Caco-2 (cell line): ENCODE data around the gene BRK1. TPM values are rescaled to one million over a fixed set of nuclear protein-coding genes. Genes with fewer than 3 reads are reported as not detected.

ENCODE experiments used
- BruUV-seq: library from RNA; stranded (reverse); fragments of 400-500 nt; replicated peaks from 2 replicates; lab custom pipeline; 2021; lab: Mats Ljungman, UMichigan
- CTCF ChIA-PET: fragments of 300-600 bp; sonication (Branson Sonifier 250); formaldehyde crosslinking; loops from one replicate; lab custom pipeline; 2022; ENCODE audit warnings: antibody characterized with exemption; lab: Charles Lee
- POLR2A ChIA-PET: fragments of 300-600 bp; sonication (Branson Sonifier 250); formaldehyde crosslinking; loops from one replicate; lab custom pipeline; 2022; ENCODE audit warnings: antibody characterized with exemption; lab: Charles Lee
- DNase-seq, 2 experiments: peaks; one replicate each; pipeline versions ENCODE4 v3.0.0 to v3.0.0-alpha.2; 2020 to 2022
- H3K27me3 ChIP-seq: replicated peaks from 2 replicates; pipeline ENCODE4 v1.6.0; 2011; ENCODE audit warnings: low read length; ENCODE audit not compliant: control insufficient read depth, insufficient read depth
- H3K36me3 ChIP-seq: 2 replicates; pipeline ENCODE4 v1.5.1; 2011; ENCODE audit warnings: low read length; ENCODE audit not compliant: control insufficient read depth, insufficient read depth
- H3K4me1 ChIP-seq: fragments of 250-450 bp; sonication (Bioruptor Pico); 2 replicates; pipeline ENCODE4 v1.5.1; 2020; ENCODE audit warnings: mild to moderate bottlenecking
- H3K4me3 ChIP-seq: 2 replicates; pipeline ENCODE4 v1.5.1; 2011; ENCODE audit warnings: low read depth, mild to moderate bottlenecking, control low read depth, low read length
- H3K9me3 ChIP-seq: fragments of 250-450 bp; sonication (Bioruptor Pico); 2 replicates; pipeline ENCODE4 v1.5.1; 2020; ENCODE audit warnings: mild to moderate bottlenecking, moderate library complexity
- H3K27ac Mint-ChIP-seq: one replicate; pipeline ENCODE4 v1.8.0; 2022; ENCODE audit warnings: mixed read lengths; ENCODE audit not compliant: unreplicated experiment
- H3K27me3 Mint-ChIP-seq: one replicate; pipeline ENCODE4 v1.8.0; 2022; ENCODE audit warnings: mixed read lengths; ENCODE audit not compliant: insufficient read depth, unreplicated experiment
- H3K36me3 Mint-ChIP-seq: one replicate; pipeline ENCODE4 v1.8.0; 2022; ENCODE audit warnings: mild to moderate bottlenecking, mixed read lengths; ENCODE audit not compliant: insufficient read depth, unreplicated experiment
- H3K4me1 Mint-ChIP-seq: one replicate; pipeline ENCODE4 v1.8.0; 2022; ENCODE audit warnings: low read depth, mixed read lengths; ENCODE audit not compliant: unreplicated experiment
- H3K4me3 Mint-ChIP-seq: one replicate; pipeline ENCODE4 v1.8.0; 2022; ENCODE audit warnings: mild to moderate bottlenecking, moderate library complexity, mixed read lengths; ENCODE audit not compliant: unreplicated experiment
- H3K9me3 Mint-ChIP-seq: one replicate; pipeline ENCODE4 v1.8.0; 2022; ENCODE audit warnings: mixed read lengths; ENCODE audit not compliant: unreplicated experiment
- CTCF ChIP-seq, 2 experiments: fragments of 200-600 bp in 1 of 2; IDR thresholded peaks; 1 replicate in 1 of 2; 2 replicates in 1 of 2; pipeline versions ENCODE4 v1.5.1 to v1.8.0; 2011 to 2022; ENCODE audit warnings: antibody characterized with exemption in 1 of 2, control low read depth in 1 of 2, inconsistent platforms in 1 of 2, low read depth in 1 of 2, low read length in 1 of 2, mild to moderate bottlenecking in 1 of 2, moderate library complexity in 1 of 2; ENCODE audit not compliant: insufficient read depth in 1 of 2, severe bottlenecking in 1 of 2, unreplicated experiment in 1 of 2
- intact Hi-C: fragments of 100-400 bp; cut with micrococcal nuclease; formaldehyde crosslinking; loops from one replicate; pipeline ENCODE4 v1.10.0; 2022; ENCODE audit not compliant: unreplicated experiment
- total RNA-seq: library from RNA; stranded (reverse); gene quantifications from 2 replicates; pipeline ENCODE4 v1.2.3, GENCODE V29; 2022

Gene BRK1
- total RNA-seq, 1 experiment from 2014 or later = 115 TPM

- peaks cover 57% of the 10 kb centered on the region for H3K36me3 Mint-ChIP-seq
- no peaks in the 10 kb centered on the region for H3K9me3 Mint-ChIP-seq
- no peak overlapping the region for H3K4me3 ChIP-seq
- no peak overlapping the region for H3K27ac Mint-ChIP-seq
- intact Hi-C loops = no loop called here
- BruUV-seq = no TSS peak
- no peaks in the 10 kb centered on the region for H3K36me3 ChIP-seq
- H3K4me3 Mint-ChIP-seq = no peak overlapping the region
- no peak for DNase-seq
- peaks cover 8% of the 10 kb centered on the region for H3K4me1 ChIP-seq
- no peaks in the 10 kb centered on the region for H3K27me3 ChIP-seq
- CTCF ChIA-PET = no interaction called here
- POLR2A ChIA-PET = interaction anchor here (0.6 kb wide), 1 partner anchor 78 kb away, joined by 16 read pairs; no protein-coding TSS in a partner anchor
- H3K4me1 Mint-ChIP-seq = no peaks in the 10 kb centered on the region
- H3K9me3 ChIP-seq = no peaks in the 10 kb centered on the region
- no peaks in the 10 kb centered on the region for H3K27me3 Mint-ChIP-seq
- TF ChIP-seq CTCF (IDR thresholded peaks at IDR 0.05; ENCODE audit: insufficient read depth in 1 of 2, low read depth in 1 of 2, low read length in 1 of 2, severe bottlenecking in 1 of 2, unreplicated experiment in 1 of 2) = no peak
These were observed 33.6 kb upstream of the BRK1 start for GRCh38 chr3:10081871-10082270.

GRCh38 chr3:10085738-10086137 lies 29.7 kb upstream of the BRK1 start:
- H3K4me3 ChIP-seq = no peak overlapping the region
- H3K4me1 ChIP-seq = peaks cover 26% of the 10 kb centered on the region
- Mint-ChIP-seq H3K4me1 (peaks cover 7% of the 10 kb centered on the region), H3K4me3 (no peak overlapping the region), H3K9me3 (no peaks in the 10 kb centered on the region), H3K27ac (no peak overlapping the region), H3K27me3 (no peaks in the 10 kb centered on the region), H3K36me3 (peaks cover 58% of the 10 kb centered on the region)
- peak in 1 of 2 experiments; percentile 5 for DNase-seq
- POLR2A ChIA-PET = no interaction called here
- H3K27me3 ChIP-seq = no peaks in the 10 kb centered on the region
- no peaks in the 10 kb centered on the region for H3K9me3 ChIP-seq
- CTCF ChIA-PET = no interaction called here
- H3K36me3 ChIP-seq = peaks cover 1% of the 10 kb centered on the region; the same call in 1 of the 2 replicates
- no TSS peak for BruUV-seq
- no peak for TF ChIP-seq CTCF (IDR thresholded peaks at IDR 0.05; ENCODE audit: insufficient read depth in 1 of 2, low read depth in 1 of 2, low read length in 1 of 2, severe bottlenecking in 1 of 2, unreplicated experiment in 1 of 2)
- intact Hi-C loops = no loop called here

- Mint-ChIP-seq H3K36me3 (peaks cover 51% of the 10 kb centered on the region), H3K4me1 (peaks cover 7% of the 10 kb centered on the region), H3K9me3 (no peaks in the 10 kb centered on the region), H3K4me3 (peak overlapping the region; percentile 19), H3K27me3 (no peaks in the 10 kb centered on the region), H3K27ac (peak overlapping the region; percentile 85)
- H3K4me1 ChIP-seq = peaks cover 26% of the 10 kb centered on the region
- CTCF ChIA-PET = interaction anchor here (1.3 kb wide), 1 partner anchor 157 kb away, joined by 5 read pairs; no protein-coding TSS in a partner anchor
- intact Hi-C loops = no loop called here
- H3K4me3 ChIP-seq = no peak overlapping the region
- peaks cover 1% of the 10 kb centered on the region; the same call in 1 of the 2 replicates for H3K36me3 ChIP-seq
- no TSS peak for BruUV-seq
- no peaks in the 10 kb centered on the region for H3K27me3 ChIP-seq
- peak in 1 of 2 experiments; percentile 20 for DNase-seq
- TF ChIP-seq CTCF (IDR thresholded peaks at IDR 0.05; ENCODE audit: insufficient read depth in 1 of 2, low read depth in 1 of 2, low read length in 1 of 2, severe bottlenecking in 1 of 2, unreplicated experiment in 1 of 2) = no peak
- H3K9me3 ChIP-seq = no peaks in the 10 kb centered on the region
- POLR2A ChIA-PET = interaction anchor here (0.7 kb wide), 1 partner anchor 260 kb away, joined by 3 read pairs; no protein-coding TSS in a partner anchor
These were observed 27.2 kb upstream of the BRK1 start for GRCh38 chr3:10088256-10088655.
